IPS-NIHi11 (cell line): ENCODE data around the gene CEP97.
"Not testable (repeated sequence)": the region's sequence is repeated elsewhere in the genome, so short reads cannot be mapped to it uniquely, and the experiment has no call there.

Experiments
- DNase-seq: peaks from one replicate; pipeline ENCODE4 v3.0.0; 2012; ENCODE audit warnings: mixed read lengths, low spot score

CEP97 gene

GRCh38 chr3:101701696-101702634 is 22.4 kb upstream of the CEP97 start:
- DNase-seq = no peak

GRCh38 chr3:101702726-101703125 is 21.7 kb upstream of the CEP97 start:
- no peak for DNase-seq

- DNase-seq = no peak
Measured at GRCh38 chr3:101703169-101703568, 21.2 kb upstream of the CEP97 start.

GRCh38 chr3:101704639-101705038 is 19.8 kb upstream of the CEP97 start:
- not testable (repeated sequence) for DNase-seq

GRCh38 chr3:101709126-101709525 is 15.3 kb upstream of the CEP97 start:
- DNase-seq = no peak

- no peak for DNase-seq
Measured at GRCh38 chr3:101718455-101718854, 6.0 kb upstream of the CEP97 start.

- no peak for DNase-seq
Measured at GRCh38 chr3:101719604-101720185, 4.7 kb upstream of the CEP97 start.

- DNase-seq = no peak
Measured at GRCh38 chr3:101720851-101721840, 3.3 kb upstream of the CEP97 start.

- no peak for DNase-seq
Measured at GRCh38 chr3:101722394-101723173, 1.8 kb upstream of the CEP97 start.

- peak; percentile 20 for DNase-seq
Measured at GRCh38 chr3:101725194-101725889, 928 bp downstream of the CEP97 start.

GRCh38 chr3:101725890-101726275 is 1.5 kb downstream of the CEP97 start:
- no peak for DNase-seq

- DNase-seq = no peak
Measured at GRCh38 chr3:101729586-101729985, 5.2 kb downstream of the CEP97 start.

GRCh38 chr3:101730839-101731238 is 6.4 kb downstream of the CEP97 start:
- DNase-seq = no peak

GRCh38 chr3:101732240-101732641 is 7.8 kb downstream of the CEP97 start:
- no peak for DNase-seq

GRCh38 chr3:101735833-101736232 is 11.4 kb downstream of the CEP97 start:
- no peak for DNase-seq

GRCh38 chr3:101741914-101742313 is 17.5 kb downstream of the CEP97 start:
- not testable (repeated sequence) for DNase-seq

- no peak for DNase-seq
Measured at GRCh38 chr3:101744811-101745210, 20.4 kb downstream of the CEP97 start.

- not testable (repeated sequence) for DNase-seq
Measured at GRCh38 chr3:101745934-101746333, 21.5 kb downstream of the CEP97 start.

GRCh38 chr3:101753386-101754113 is 29.1 kb downstream of the CEP97 start:
- DNase-seq = not testable (repeated sequence)

GRCh38 chr3:101758224-101758623 is 33.8 kb downstream of the CEP97 start:
- no peak for DNase-seq
